CD4-positive, alpha-beta T cell treated with Interleukin-15 for 4 hours (primary cell): ENCODE measurements around the gene MRGPRF.
"Not testable (repeated sequence)": the region's sequence is repeated elsewhere in the genome, so short reads cannot be mapped to it uniquely, and the experiment has no call there.

Experiments used
- DNase-seq: peaks from one replicate; pipeline ENCODE4 v3.0.0-alpha.2; 2020; ENCODE audit warnings: low spot score

MRGPRF gene

DNA sequence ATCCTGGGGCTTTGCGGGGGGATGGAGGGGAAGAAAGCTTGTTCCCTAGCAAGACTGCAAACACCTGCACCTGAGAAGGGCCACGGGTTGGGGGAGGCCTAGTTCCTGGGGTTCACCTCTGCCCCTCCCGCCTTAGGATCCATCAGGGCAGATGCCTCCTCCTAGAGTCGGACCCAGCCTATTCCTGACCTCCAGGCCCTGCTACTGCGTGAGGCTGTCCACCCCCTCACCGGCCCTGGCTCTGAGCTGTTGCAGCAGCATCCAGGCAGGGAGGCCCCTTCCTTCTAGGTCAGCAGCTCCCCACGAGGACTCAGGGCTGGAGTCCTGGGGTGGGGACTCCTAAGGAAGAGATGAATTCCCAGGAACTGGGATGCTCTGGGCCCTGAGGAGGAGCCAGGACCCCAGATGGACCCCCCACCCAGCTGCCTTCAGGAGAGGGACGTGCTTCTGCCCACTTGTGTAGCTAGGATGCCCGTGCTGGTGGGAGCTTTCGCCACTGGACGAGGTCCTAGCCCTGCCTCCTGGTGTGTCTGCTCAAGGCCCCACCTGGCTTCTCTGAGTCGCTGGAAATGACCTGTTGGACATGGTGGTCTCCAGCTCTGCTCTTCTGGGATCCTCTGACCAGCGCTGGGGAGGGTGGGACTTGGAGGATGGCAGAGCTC, 10.3 kb downstream of the MRGPRF start:
- DNase-seq, result no peak

GRCh38 chr11:69002110-69002569, 10.9 kb downstream of the MRGPRF start:
- no peak for DNase-seq

DNA sequence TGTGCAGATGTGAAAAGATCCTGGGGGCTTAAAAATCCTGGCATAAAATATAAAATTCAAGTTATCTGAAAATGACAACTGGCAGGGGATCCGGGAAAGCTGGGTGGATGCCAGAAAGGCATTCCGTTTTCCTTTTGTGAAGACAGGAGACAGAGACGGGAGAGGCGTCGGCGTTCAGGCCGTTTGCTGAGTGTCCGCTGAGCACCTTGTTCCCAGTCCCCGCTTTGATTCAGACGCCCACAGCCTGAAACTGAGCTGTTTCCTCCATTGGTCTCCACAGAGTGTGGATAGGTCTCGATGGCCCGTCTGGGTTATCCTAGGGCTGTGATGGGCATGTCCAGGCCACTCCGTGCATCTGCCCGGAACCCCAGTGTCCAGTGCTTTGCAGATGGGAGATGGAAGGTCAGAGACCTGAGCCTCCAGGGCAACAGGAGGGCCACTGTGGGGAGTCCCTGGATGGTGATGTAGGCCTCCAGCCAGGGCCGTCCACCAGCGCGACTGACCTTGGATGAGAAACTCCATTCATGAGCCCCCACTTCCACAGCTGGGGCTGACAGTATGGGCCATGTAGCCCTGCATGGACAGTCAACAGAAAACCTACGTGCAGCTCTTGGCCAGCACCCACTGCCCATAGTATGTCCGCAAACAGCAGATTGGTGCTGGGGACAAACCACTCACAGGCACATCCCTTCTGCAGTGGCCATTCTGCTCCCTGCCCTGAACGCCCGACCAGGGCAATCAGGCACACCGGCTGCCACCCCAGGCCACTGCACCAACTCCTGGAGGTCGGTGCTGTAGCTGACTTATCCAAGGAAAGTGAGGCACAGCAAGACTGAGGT, 11.6 kb downstream of the MRGPRF start:
- no peak for DNase-seq

DNA sequence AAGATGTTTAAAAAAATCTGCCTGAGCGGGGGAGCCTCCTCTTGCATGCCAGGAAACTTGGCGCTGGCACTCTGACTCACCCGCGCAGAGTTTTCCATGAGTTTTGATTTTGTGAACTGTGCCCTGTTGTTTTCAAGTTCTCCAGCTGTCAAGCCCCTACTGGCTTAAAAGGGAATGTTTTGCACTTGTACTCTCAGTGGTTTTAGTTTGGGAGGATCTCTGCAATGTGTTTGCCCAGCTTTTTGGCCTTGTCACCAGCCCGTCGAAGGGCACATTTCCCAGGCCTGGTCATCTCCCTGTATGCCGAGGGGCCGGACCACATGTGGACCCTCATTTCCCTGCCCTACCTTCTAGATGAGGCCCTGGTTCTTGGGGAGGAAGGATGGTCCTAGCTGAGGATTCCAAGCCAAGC, 12.2 kb downstream of the MRGPRF start:
- no peak for DNase-seq

- DNase-seq, result no peak
These were observed 12.7 kb downstream of the MRGPRF start for GRCh38 chr11:69000391-69000790.

DNA sequence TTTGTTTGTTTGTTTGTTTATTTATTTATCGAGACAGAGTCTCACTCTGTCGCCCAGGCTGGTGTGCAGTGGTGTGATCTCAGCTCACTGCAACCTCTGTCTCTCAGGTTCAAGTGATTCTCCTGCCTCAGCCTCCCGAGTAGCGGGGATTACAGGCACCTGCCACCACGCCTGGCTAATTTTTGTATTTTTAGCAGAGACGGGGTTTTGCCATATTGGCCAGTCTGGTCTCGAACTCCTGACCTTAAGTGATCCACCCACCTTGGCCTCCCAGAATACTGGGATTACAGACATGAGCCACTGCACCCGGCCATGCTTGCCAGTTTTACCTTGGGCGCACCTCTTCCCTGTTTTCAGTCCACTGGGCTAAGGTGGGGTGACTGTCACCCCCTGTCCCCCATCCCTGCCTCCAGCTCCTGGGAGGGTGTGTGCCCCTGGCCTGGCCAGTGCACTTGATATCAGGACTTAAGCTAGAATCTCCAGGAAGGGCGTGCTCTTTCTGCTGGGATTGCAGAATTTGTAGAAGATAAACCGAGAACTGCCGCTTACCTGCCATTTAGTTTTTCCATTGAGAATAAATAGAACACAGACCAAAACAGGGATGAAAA, 13.2 kb downstream of the MRGPRF start:
- not testable (repeated sequence) for DNase-seq

GRCh38 chr11:68999093-68999747, 13.8 kb downstream of the MRGPRF start:
- no peak for DNase-seq

GRCh38 chr11:68998390-68998911, 14.6 kb downstream of the MRGPRF start:
- DNase-seq, result no peak

DNA sequence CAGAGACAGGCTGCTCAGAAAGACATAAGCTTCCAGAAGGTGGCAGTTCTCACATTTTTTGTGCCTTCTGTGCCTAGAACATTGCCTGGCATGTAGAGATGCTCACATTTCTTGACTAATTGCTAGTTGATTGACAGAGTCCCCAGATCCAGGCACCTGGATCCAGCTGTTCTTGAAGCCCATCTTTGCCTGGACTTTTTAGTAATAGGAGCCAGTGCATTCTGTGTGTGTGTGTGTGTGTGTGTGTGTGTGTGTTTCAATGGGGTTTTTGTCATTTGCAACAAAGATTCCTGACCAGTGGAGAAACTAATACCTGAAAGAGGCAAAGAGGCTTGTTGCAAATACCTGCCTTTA, 15.1 kb downstream of the MRGPRF start:
- DNase-seq, result no peak

DNA sequence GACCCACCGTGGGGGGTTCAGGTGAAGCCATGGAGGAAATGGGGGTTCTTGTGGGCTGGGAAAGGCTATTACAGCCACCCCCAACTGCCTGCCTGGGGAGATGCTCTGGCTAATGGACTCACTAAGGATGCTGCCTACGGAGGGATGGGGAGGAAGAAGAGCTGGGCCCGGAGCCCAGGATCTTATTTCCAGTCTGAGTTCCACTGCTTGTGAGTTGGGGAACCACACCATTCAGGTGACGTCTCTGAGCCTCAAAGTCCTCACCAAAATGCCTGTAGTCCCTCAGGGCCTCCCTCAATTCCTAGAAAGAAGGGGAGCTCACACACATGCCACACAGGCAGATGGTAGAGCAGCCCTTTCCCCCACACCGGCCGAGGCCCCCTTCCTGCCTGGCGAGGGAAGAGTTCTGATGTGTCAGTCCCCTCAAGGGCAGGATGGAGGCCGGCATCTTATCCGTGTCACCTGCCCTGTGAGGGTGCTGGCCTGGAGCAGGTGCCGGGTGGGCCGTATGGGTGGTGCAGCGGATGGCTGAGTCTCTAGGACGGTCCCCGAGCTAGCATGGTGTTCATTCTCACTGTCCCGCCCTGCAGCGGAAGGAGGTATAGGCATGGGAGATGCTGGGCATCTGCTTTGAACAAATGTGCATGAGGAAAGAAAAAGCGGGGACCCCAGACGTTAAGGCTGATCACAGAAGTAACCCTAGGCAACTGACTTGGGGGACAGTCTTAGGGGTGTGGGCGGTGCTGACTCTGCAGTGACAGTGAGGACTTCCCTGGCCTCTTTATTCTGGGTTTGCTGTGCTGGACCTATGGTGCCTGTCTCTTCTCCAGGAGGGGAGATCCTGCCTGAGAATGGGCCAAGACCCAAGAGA, 15.7 kb downstream of the MRGPRF start:
- no peak for DNase-seq

DNA sequence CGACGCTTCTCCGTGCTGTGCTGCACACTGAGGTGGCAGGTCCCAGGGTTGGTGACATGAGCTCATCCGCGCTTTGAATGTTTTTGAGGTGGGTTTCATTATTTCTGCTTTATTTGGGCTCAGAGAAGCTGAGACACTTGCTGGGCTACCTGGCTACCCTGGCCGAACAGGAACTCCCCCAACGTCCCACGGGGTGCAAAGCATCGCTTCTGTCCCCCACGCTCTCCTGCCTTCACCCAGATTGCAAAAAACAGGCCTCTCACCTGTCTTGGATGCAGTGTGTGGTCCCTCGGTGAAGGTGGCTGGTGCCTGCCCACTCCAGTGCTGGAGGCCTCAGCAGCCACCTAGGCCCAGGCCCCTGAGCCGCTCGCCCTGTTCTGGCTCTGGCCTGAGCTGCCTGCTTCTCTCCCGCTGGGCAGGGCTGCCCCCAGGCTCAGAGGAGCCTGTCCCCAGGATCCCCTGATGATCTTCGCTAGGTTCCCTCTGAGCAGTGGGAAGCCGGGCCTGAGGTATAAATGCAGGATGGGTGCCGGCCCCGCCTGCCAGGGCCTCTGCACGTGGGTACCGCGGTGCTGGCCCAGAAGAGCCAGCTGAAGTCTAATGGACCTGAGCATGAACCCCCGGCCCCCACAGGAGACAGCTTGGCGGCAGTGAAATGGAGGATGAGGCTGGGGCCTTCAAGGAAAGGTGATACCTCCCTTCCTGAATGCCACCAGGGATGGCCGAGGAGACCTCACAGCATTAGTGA, 16.5 kb downstream of the MRGPRF start:
- DNase-seq, result no peak

- no peak for DNase-seq
These were observed 18.2 kb downstream of the MRGPRF start for GRCh38 chr11:68994894-68995285.

DNA sequence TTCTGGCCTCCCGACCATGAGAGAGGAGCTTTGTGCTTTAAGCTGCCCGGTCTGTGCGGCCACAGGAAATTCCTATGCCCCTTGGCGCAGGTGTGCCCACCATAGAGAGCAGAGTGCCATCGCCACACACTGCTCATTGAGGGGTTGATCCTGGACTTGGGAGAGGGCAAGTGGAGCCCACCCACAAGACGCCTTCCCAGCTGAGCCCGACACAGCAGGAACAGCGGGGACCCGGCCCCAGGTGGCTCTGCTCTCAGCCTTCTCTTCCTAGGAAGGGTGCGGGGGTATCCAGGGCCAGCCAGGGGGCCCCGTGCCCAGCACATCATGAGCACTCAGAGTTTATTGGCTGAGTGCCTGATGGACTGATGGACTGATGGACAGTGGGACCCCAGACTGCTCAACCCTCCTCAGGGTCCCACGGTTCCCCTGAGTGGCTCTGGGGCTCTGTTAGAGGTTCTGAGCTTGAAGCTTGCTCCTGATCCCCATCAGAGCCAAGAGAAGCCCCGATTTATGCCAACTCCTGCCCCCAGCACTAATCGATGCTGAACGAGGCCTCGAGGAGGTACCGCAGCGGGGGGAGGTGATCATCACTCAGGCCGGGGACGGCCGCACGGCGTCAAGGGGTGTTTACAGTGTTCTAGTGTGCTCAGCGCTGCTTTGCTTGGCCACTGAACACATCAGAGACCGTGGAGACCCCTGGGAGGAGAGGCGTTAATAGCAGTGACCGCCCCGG, 18.7 kb downstream of the MRGPRF start:
- no peak for DNase-seq

GRCh38 chr11:68993546-68993945, 19.5 kb downstream of the MRGPRF start:
- DNase-seq, result no peak

- DNase-seq, result no peak
These were observed 20.2 kb downstream of the MRGPRF start for GRCh38 chr11:68992743-68993255.

DNA sequence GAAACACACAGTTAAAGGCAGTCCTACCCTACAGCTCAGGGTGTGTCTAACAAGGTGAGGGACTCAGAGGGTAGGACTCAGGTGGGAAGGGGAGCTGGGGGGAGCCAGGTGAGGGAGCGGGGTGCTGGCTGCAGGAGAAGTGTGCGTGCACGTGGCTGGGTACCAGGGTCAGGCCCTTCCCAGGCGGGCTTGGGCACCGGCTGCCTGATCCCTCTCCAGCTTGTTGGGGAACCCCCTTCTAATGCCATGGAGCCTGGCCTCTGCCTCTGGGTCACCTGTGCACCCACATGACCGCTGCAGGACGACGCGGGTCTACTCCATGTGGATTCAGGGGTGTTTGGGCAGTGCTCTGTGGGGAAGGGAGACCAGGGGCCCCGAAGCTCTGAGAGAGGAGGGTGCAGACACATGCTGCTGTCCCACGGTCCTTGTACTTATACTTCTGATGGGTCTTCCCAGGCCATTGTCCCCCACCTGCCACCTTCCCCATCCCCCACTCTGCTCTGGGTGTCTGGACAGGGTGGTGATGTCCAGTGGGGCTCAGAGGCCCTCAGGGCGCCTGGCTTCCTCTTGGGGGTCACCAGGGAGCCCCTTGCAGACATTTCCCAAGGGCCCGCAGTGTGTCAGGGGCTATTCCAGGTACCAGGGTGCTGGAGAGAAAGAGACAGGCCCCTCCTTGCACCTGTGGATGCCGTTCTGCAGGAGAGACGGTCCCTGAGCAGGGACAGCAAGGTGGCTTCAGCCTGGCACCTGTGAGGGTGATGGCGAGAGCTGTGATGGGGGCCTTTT, 21.9 kb downstream of the MRGPRF start:
- DNase-seq, result no peak

DNA sequence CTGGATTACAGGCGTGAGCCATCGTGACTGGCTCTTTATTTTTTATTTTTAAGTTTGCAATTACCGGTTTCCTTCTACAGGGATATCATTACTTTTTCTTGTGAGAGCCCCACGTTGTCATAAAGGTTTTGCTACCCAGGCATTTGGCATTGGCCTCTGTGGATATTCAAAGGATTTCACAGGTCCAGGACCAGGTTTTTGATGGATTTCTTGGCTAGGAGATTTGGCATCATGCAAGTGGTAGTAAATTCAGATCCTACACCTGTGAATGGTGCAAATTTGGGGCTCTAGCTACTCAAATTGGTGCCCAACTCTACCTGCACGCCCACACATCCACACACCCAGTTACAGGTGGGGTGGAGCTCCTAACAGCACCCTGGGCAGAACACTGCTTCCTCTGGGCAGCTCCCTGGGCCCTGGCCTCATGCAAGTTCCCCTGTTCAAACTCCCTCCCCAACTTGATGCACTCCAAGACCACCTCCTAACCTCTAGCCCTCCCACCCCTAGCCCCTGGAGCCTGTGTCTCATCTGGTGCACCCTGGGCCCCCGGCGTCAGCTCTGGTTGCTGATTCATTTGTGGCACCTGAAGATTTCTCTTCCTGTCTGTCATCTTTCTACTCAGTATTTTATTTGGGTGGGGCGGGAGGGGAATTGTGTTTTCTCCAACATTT, 23.0 kb downstream of the MRGPRF start:
- no peak for DNase-seq

GRCh38 chr11:68988491-68988890, 24.6 kb downstream of the MRGPRF start:
- no peak for DNase-seq
